ELR (cell line): ENCODE measurements around the gene PIGK.

Source experiments
- DNase-seq: peaks from one replicate; pipeline ENCODE4 v3.0.0-alpha.2; 2015; ENCODE audit warnings: low read depth

PIGK gene

GRCh38 chr1:77096496-77097255 lies 122.6 kb downstream of the PIGK start:
- no peak for DNase-seq

- no peak for DNase-seq
Measured at GRCh38 chr1:77095236-77095635, 124.0 kb downstream of the PIGK start.

DNA sequence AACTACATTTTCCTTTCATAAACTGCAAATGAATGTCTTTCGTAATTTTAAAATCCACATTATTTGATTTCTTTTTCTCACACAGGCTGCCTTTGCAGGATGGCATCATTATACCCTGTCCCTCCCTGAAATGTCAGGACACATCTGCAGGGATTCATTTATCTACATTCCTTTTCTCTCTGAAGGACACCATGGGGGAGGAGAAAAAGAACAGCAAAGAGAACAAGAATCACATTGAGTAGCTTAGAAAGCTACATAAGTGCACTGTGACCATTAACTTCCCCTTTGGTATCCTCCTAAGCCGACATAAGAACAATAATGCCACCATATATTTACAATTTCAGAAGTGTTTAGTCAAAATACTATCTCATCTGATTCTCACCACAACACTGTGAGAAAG lies 129.5 kb downstream of the PIGK start:
- no peak for DNase-seq

- no peak for DNase-seq
Measured at GRCh38 chr1:77085109-77085508, 134.1 kb downstream of the PIGK start.

DNA sequence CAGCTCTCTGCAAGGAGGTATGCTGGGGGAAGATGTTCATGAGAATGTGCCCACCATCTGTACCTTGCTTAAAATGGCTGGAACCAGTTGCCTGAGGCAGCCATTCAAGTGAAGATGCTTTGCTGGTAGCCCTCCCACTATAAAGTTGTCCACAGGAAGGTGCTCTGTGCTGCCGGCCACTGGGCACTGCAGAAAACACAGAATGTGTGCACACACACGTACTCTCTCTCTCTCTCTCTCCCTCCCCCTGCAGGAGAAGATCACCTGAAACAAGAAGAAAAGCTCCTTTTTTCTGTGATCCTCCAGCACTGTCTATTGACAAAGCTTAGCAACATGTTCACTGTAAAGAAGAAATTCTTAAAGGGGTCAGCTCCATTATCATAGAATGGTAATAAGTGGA lies 134.8 kb downstream of the PIGK start:
- no peak for DNase-seq

DNA sequence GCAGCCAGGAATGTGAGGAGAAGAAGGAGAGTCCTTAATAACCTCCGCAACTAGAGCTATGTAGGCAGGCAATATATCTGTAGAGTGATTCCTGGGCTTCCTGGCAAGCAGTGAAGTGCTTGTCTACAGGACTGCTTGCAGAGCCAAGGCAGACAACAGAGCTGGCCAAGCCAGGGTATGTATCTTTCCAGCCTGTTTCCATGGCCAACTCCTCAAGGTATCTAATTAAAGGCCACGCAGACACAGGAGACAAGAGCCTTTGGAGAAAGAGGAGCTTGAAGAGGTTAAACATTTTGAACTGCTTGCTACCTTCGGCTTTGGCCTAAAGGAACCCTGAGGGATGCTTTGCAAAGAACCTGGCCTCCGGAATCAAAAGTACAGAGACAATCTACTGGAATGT lies 137.4 kb downstream of the PIGK start:
- no peak for DNase-seq

DNA sequence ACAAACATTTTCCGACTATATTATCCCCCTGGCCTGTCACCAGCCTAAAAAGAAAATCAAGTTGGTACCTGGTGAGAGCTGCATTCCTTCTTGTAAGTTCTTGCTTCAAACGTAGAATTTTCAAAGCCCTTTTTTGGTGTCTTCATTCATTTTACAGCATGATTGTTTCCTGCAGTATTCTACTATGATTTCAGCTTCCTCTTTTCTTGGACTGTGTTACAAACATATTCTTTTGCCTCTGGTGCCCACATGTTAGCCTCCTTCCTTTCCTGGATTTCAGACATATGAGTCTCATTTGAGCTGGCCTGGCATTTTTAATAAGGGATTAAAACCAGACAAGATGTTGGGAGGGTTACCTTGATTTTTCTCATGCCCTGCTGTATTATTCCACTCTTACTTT lies 142.5 kb downstream of the PIGK start:
- DNase-seq = no peak

DNA sequence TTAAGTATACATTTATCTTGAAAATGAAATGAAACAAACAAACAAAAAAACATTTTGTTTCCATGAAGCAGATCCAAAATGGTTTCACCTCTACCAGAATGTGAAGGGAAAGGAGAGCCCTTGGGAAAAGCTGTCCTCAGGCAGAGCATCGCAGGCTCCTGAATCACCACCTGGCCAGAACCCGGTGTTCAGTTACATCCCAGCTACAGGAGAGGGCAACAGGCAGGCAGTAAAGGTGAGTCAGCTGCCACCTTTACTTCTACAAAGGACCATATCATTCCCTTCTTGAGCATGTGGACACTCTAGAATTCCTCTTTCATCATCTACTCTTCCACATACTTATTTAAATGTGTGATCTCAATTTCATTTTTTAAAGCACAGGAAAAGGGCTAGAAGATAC lies 151.2 kb downstream of the PIGK start:
- no peak for DNase-seq

GRCh38 chr1:77065693-77066342 lies 153.4 kb downstream of the PIGK start:
- no peak for DNase-seq

- DNase-seq = no peak
Measured at GRCh38 chr1:77064246-77064645, 155.0 kb downstream of the PIGK start.

DNA sequence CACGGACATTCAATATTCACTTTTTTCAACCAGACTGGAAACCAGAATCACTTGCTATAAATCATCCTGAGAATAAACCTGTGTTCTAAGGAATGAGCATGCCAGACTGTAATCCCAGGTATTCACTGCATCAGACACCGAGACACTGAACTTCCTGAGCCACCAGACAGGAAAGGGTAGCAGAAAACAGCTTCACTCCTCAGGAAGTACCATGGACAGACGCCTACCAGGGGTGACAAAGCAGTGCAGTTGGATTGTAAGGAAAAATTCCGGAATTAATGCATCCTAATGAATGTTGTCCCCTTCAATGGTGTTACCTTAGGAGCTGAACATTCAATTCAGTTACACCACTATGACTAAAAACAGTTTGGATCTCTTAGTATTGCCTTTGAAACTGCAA lies 156.1 kb downstream of the PIGK start:
- peak; percentile 20 for DNase-seq

- DNase-seq = no peak
Measured at GRCh38 chr1:77061162-77061561, 158.1 kb downstream of the PIGK start.

- DNase-seq = no peak
Measured at GRCh38 chr1:77060000-77060399, 159.2 kb downstream of the PIGK start.

GRCh38 chr1:77057994-77058585 lies 161.1 kb downstream of the PIGK start:
- DNase-seq = no peak

GRCh38 chr1:77056525-77056924 lies 162.7 kb downstream of the PIGK start:
- no peak for DNase-seq

GRCh38 chr1:77051425-77051824 lies 167.8 kb downstream of the PIGK start:
- no peak for DNase-seq

DNA sequence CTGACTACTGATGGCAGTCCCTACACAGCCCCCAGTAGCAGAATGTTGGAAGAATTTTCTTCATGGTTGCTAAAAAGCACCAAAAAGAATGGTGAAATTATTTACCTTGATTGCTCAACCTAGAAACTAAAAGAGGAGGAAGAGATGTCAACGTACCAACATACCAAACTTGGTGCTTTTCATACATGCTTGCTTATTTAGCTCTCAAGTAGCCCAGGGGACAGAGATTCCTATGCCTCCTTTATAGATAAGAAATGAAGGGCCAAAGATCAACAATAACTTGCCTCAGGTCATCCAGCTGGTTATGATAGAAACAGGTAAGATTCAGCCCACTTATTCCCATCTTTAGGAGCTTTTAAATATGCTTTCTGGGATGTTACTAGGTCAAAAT lies 170.6 kb downstream of the PIGK start:
- no peak for DNase-seq

- DNase-seq = no peak
Measured at GRCh38 chr1:77047978-77048614, 171.1 kb downstream of the PIGK start.

GRCh38 chr1:77047575-77047974 lies 171.7 kb downstream of the PIGK start:
- no peak for DNase-seq

GRCh38 chr1:77044133-77044849 lies 174.9 kb downstream of the PIGK start:
- DNase-seq = peak; percentile 69

GRCh38 chr1:77040826-77041225 lies 178.4 kb downstream of the PIGK start:
- no peak for DNase-seq

GRCh38 chr1:77039739-77040138 lies 179.5 kb downstream of the PIGK start:
- DNase-seq = peak; percentile 98
